Tibial nerve (tissue), 4 donors: Measurements from ENCODE around the gene LEP. TPM values are rescaled to one million over a fixed set of nuclear protein-coding genes. Genes with fewer than 3 reads are reported as not detected.
A peak's percentile ranks its signal among the peaks of the same experiment; 100 is the strongest.

Source experiments
- DNase-seq, 2 donors: peaks; one replicate each; pipeline ENCODE4 v3.0.0-alpha.2; 2019; ENCODE audit warnings: low spot score in 2 of 2
- H3K27ac ChIP-seq, 4 donors: fragments of 200-600 bp; sonication (generic) in 3 of 4; one replicate each; pipeline ENCODE4 v1.5.1; 2017 to 2019; ENCODE audit warnings: mild to moderate bottlenecking in 1 of 4
- H3K27me3 ChIP-seq, 2 donors: fragments of 200-600 bp; sonication (generic) in 1 of 2; one replicate each; pipeline versions ENCODE4 v1.5.1 to v1.6.0; 2017 to 2019
- H3K36me3 ChIP-seq, 3 donors: fragments of 200-600 bp; sonication (generic); one replicate each; pipeline ENCODE4 v1.5.1; 2018 to 2019
- H3K4me1 ChIP-seq, 4 donors: fragments of 200-600 bp; sonication (generic) in 3 of 4; one replicate each; pipeline ENCODE4 v1.5.1; 2017 to 2019
- H3K4me3 ChIP-seq, 4 donors: fragments of 200-600 bp; sonication (generic) in 3 of 4; one replicate each; pipeline ENCODE4 v1.5.1; 2017 to 2019; ENCODE audit warnings: mild to moderate bottlenecking in 1 of 4, moderate library complexity in 1 of 4
- H3K9me3 ChIP-seq, 4 donors: fragments of 200-600 bp; sonication (generic) in 3 of 4; one replicate each; pipeline ENCODE4 v1.5.1; 2017 to 2019
- CTCF ChIP-seq, 5 experiments: fragments of 200-600 bp in 3 of 5; fragments of 450-650 bp in 2 of 5; sonication (generic) in 3 of 5; IDR thresholded peaks; one replicate each; pipeline ENCODE4 v1.5.1; 2016 to 2019; ENCODE audit warnings: antibody characterized with exemption in 5 of 5, mild to moderate bottlenecking in 3 of 5, moderate library complexity in 2 of 5
- EP300 ChIP-seq, 2 donors: sonication (generic); formaldehyde crosslinking; IDR thresholded peaks; one replicate each; pipeline ENCODE4 v1.6.1; 2017; ENCODE audit warnings: antibody characterized with exemption in 2 of 2, mild to moderate bottlenecking in 1 of 2
- POLR2A ChIP-seq, 2 donors: fragments of 450-650 bp; IDR thresholded peaks; one replicate each; pipeline ENCODE4 v1.6.1; 2017; ENCODE audit warnings: antibody characterized with exemption in 2 of 2, mild to moderate bottlenecking in 2 of 2, moderate library complexity in 2 of 2
- whole genome bisulfite sequencing, 2 donors: methylation state at CpG; one replicate each; pipeline ENCODE4 v1.1.5; 2018; 5-methylcytosine and 5-hydroxymethylcytosine counted together
- total RNA-seq, 4 donors: library from RNA; depleted of rRNA; stranded (reverse); fragments of >200 nt; gene quantifications; one replicate each; pipeline ENCODE4 v1.1.0, GENCODE V29; 2016

LEP gene
- total RNA-seq, 4 donors from 2014 or later: 15.9 to 70.7 (median 40.5) TPM

- peak overlapping the region in 2 of 4 donors; percentile 7 to 42 for H3K4me3 ChIP-seq
Observed at GRCh38 chr7:128271942-128272481, 30.9 kb downstream of the LEP start.

GRCh38 chr7:128274246-128274883 is 33.3 kb downstream of the LEP start:
- H3K36me3 ChIP-seq: peaks cover 0 to 15% (median 0%) of the 10 kb centered on the region in 3 donors
- peaks cover 0 to 18% (median 3%) of the 10 kb centered on the region in 4 donors for H3K4me1 ChIP-seq
- TF ChIP-seq EP300 (IDR thresholded peaks at IDR 0.05) (no peak), CTCF (IDR thresholded peaks at IDR 0.05) (no peak), POLR2A (IDR thresholded peaks at IDR 0.05) (no peak)
- H3K4me3 ChIP-seq: no peak overlapping the region
- peaks cover 0 to 33% of the 10 kb centered on the region in 2 donors for H3K27me3 ChIP-seq
- WGBS, 2 donors: 73 to 76% methylated on average over 4 of the region's 4 CpGs
- peaks cover 0 to 2% (median 0%) of the 10 kb centered on the region in 4 donors for H3K9me3 ChIP-seq
- H3K27ac ChIP-seq: no peak overlapping the region
- no peak for DNase-seq

More at GRCh38 chr7:128271942-128272481, 30.9 kb downstream of the LEP start:
- Histone ChIP-seq H3K36me3 (no peaks in the 10 kb centered on the region), H3K4me1 (peaks cover 0 to 26% (median 3%) of the 10 kb centered on the region in 4 donors), H3K27ac (no peak overlapping the region), H3K27me3 (peaks cover 0 to 54% of the 10 kb centered on the region in 2 donors), H3K9me3 (no peaks in the 10 kb centered on the region)
- TF ChIP-seq EP300 (IDR thresholded peaks at IDR 0.05): no peak
- no peak for TF ChIP-seq CTCF (IDR thresholded peaks at IDR 0.05)
- TF ChIP-seq POLR2A (IDR thresholded peaks at IDR 0.05): no peak
- WGBS, 2 donors: 9 to 19% methylated on average over 25 to 30 of the region's 30 CpGs
- DNase-seq: no peak

GRCh38 chr7:128274884-128275603 is 34.0 kb downstream of the LEP start:
- Histone ChIP-seq H3K27me3 (peaks cover 0 to 26% of the 10 kb centered on the region in 2 donors), H3K27ac (no peak overlapping the region), H3K9me3 (peaks cover 0 to 5% (median under 1%) of the 10 kb centered on the region in 4 donors), H3K4me1 (peaks cover 0 to 18% (median 3%) of the 10 kb centered on the region in 4 donors), H3K36me3 (peaks cover 0 to 20% (median 0%) of the 10 kb centered on the region in 3 donors), H3K4me3 (no peak overlapping the region)
- 37 to 45% methylated on average over 3 of the region's 3 CpGs for WGBS, 2 donors
- DNase-seq: no peak
- TF ChIP-seq CTCF (IDR thresholded peaks at IDR 0.05): no peak
- TF ChIP-seq EP300 (IDR thresholded peaks at IDR 0.05): no peak
- no peak for TF ChIP-seq POLR2A (IDR thresholded peaks at IDR 0.05)

GRCh38 chr7:128275681-128276080 is 34.6 kb downstream of the LEP start:
- Histone ChIP-seq H3K4me1 (peaks cover 0 to 16% (median 3%) of the 10 kb centered on the region in 4 donors), H3K36me3 (peaks cover 0 to 27% (median 0%) of the 10 kb centered on the region in 3 donors), H3K9me3 (peaks cover 0 to 11% (median 2%) of the 10 kb centered on the region in 4 donors), H3K27me3 (peaks cover 0 to 20% of the 10 kb centered on the region in 2 donors), H3K27ac (no peak overlapping the region), H3K4me3 (no peak overlapping the region)
- 76 to 85% methylated on average over 4 of the region's 4 CpGs for WGBS, 2 donors
- DNase-seq: no peak
- TF ChIP-seq EP300 (IDR thresholded peaks at IDR 0.05) (no peak), POLR2A (IDR thresholded peaks at IDR 0.05) (no peak), CTCF (IDR thresholded peaks at IDR 0.05) (no peak)
